Measurements from ENCODE around the gene OR11A1. TPM values are rescaled to one million over a fixed set of nuclear protein-coding genes. Genes with fewer than 3 reads are reported as not detected.

The OR11A1 gene, protein sequence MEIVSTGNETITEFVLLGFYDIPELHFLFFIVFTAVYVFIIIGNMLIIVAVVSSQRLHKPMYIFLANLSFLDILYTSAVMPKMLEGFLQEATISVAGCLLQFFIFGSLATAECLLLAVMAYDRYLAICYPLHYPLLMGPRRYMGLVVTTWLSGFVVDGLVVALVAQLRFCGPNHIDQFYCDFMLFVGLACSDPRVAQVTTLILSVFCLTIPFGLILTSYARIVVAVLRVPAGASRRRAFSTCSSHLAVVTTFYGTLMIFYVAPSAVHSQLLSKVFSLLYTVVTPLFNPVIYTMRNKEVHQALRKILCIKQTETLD
- total RNA-seq: not detected in 2 replicates

DNA sequence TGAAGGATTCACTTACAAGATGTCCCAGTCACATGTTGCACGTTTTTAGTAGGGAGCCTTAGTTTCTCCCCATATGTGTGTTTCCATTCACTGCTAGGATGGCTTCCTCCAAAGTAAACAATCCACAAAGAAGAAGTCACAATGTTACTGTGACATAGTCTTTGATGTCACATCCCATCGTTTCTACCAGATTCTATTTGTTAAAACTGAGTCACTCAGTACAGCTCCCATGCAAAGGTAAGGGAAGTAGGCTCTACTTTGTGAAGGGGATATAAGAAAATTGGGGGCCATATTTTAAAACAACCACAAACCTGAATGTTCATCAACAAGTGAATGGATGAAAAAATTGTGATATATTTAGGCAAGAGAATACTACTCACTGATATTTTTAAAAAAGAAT is at the start of gene OR11A1, which contains the start of gene OR2H1:
Gene OR11A1, minus strand, starts transcription at position 101 of the 400 bp plus-strand sequence. CDS start 29,430 bp downstream, outside the sequence.
Gene OR2H1, plus strand, starts transcription at position 185 of the 400 bp plus-strand sequence. CDS start 4,615 bp downstream, outside the sequence.
- no peak for DNase-seq (ENCODE audit: low read depth, low spot score)

DNA sequence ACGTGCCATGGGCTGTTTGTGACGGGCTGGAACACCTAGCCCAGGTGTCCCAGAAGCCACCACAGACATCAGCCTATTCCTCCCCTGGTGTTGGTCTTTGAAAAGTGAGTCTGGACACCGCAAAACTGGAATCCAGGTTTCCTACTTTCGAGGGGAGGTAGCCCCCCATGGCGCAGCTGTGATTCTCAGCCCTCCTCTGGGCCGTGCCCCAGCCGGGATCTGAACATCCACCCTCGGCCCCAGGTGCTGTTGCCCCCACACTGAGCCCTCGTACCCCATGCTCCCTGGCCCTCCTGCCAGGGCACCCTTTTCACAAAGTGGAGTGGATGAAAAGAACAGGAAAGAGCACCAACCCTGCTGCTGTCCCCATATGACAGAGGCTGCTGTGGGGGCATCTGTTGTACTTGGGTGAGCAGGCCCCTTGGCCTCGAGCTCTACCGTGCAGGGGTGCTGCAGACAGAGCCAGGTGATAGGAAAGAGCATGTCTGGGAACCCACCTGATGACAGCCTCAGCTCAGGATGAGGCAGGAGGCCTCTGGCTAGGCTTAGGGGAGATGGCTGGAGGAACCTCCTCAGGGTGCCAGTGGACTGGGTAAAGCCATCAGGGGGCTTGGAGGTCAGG is 49.7 kb upstream of the OR11A1 start:
- no peak for DNase-seq (ENCODE audit: low read depth, low spot score)

DNA sequence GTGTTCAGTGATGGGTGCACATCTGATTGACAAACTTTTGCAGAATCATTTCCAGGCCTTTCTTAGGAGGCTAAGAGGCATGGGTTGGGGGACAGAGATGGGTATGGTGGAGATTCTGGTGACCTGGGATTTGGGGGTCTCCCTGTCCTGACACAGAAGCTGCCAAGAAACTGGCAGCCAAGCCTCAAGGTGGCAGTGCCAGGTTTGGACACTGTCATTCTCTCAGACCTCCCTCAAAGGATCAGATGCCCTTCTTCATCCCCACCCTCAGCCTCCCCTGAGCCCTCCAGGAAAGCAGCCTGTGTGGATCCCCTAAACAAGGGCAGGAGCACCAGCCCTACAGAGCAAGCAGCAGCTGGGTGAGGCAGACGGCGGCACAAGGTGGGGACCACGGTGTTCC is 48.9 kb upstream of the OR11A1 start:
- DNase-seq (ENCODE audit: low read depth, low spot score): no peak

DNA sequence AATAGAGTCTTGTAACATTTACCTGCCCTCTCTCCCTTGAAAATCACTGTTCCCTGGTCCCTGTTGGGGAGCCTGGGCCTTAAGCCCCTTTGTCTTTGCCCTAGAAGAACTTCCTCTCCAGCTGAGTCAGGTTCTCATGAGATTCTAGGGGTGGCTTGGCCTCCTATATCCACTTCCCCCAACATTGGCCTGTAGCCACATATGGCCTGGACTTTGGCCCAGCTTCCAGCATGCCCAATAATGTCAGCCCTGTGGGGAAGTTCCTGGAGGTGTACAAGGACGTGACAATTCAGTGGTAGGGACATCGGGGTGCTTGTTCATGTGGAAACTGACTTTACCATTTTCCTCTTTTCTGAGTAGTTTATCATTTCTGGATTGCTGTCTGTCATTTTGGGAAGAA is 48.1 kb upstream of the OR11A1 start:
- DNase-seq (ENCODE audit: low read depth, low spot score): no peak

DNA sequence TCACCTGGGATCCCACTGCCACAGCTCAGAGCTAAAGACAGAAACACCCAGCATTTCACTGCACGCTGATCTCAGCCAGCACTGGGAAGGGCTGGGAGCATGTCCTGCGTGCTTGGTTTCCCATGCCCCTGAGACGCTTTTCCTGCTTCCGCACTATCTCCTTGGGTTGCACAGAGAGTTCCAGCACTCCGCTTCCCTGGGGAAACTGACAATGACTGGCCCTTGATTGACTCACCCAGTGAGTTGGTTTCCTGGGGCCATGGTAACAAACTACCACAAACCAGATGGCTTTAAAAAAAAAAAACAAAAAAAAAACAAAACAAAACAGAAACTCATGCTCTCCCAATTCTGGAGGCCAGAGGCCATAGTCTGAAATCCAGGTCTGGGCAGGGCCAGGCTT is 45.7 kb upstream of the OR11A1 start:
- peak; percentile 40 for DNase-seq (ENCODE audit: low read depth, low spot score)

DNA sequence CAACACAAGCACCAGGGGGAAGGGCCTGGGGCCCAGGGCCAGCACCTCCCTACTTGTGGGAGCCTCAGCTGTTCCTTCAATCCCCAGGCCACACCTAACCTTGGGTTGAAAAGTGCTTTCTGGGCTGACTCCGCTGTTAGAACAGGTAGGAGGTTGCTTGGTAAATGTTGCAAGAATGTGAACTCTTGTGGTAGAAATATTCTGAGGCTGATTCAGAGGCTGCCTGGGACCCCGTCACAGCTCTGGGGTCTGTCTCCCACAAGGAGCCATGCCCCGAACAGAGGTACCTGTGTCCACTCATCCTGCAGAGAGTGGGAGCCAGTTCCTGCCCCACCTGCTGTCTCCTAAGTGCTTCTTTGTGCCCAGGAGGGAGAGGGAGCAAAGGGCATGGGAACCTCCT is 45.3 kb upstream of the OR11A1 start:
- no peak for DNase-seq (ENCODE audit: low read depth, low spot score)

DNA sequence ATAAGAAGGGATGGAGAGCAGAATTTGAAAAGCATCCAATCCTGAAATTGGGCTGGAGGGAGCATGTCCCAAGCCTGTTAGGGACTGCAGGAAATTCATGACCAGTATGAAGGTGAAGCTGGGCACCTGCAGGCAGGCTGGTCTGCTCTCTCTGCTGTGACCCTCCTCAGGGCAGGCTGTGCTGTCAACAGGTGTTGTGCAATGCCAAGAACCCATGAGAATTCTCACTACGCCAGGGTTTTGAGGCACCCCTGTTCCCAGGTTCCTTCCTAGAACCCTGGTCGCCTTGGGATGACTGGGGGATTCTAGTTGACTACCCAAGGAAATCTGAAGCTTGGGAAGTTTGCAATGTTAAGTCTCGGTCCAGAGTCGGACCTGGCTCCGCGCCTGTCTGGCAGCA is 44.2 kb upstream of the OR11A1 start:
- no peak for DNase-seq (ENCODE audit: low read depth, low spot score)

DNA sequence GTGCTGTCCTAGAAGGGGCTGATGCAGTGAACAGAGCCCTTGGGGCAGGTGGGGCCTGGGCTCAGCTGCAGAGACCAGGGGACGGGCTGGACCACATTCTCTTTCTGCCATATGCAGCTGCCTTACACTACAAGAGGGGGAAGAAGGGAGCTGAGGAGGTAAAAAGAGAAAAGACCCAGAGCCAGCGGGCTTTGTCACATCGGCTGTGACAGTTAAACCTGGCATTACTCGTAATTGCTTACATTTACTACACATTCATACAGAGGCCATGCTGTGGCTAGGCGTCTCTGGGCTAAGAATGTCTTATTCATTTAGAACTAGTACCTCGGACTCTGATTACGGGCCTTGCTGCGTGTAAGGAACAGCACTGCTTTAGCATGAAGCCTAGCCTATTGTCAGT is 43.7 kb upstream of the OR11A1 start:
- no peak for DNase-seq (ENCODE audit: low read depth, low spot score)

DNA sequence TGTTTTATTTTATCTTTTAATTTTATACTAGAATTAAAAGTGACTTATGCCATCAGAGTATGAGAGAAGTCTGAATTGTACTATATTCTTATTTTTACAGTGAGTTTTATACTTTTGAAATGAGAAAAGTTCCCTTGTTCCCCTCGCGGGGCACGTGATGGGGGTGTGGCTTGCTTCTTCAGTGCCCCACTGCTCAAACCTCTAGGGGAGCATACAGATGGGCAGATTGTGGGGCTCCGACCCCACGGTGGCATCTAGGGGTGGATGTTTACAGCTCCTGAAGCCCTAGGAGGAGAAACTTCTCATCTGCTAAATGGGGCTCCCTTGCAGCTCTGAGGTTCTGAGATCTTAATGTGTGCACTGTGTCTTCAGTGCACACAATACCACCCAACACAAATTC is 42.8 kb upstream of the OR11A1 start:
- no peak for DNase-seq (ENCODE audit: low read depth, low spot score)

DNA sequence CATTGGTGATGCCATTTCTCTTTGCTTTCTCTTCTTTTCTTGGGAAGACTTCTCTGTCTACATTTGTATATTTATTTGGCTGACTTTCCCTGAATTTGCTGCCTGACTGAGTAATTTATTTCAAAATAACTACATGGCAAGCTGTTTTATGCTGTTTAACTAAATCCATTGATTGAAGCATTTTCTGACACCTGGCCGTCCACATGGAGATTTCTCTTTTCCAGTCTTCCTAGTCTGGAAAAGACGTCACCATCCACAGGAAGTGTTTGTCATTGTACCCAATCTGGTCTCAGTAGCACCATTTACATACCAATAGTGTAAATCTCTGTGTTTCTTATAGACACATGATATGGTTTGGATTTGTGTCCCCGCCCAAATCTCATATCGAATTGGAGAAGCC is 40.1 kb upstream of the OR11A1 start:
- DNase-seq (ENCODE audit: low read depth, low spot score): no peak

DNA sequence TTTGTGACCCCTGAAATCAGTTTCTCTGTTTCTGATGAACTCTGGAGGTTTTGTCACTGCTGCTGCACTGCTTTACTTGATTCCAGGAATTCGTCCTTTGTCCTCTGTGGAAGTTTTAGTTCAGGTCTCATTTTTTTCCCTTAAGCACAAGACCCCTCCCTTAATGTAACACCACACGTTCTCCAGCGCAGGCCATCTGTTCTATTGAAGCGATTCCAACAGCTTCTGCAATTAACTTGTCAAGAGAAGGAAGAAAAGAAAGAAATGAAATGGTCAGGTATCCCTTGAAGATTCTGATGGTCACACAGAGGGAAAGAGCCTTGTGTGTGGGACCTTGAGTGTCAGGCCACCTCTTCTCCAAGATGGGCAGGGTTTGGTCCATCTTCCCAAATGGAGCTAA is 38.7 kb upstream of the OR11A1 start:
- no peak for DNase-seq (ENCODE audit: low read depth, low spot score)

DNA sequence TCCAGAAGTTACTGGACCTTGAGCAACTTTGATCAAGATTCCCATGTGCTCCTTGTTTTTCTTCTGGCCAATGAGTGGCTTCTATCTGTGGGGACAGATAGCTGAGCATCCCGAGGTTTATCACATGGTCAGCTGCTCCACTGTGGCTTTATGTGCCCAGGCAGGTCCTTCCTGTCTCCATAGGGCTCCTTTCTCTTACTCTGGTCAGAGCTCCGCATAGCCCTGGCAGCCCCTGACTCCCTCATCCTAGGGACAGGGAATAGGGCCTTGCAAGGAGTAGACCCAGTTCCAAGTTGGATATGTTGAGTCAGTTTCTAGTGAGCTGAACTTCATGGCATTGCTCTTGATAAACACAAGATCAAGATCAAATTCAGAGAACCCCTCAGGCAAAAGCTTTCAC is 37.3 kb upstream of the OR11A1 start:
- DNase-seq (ENCODE audit: low read depth, low spot score): no peak

DNA sequence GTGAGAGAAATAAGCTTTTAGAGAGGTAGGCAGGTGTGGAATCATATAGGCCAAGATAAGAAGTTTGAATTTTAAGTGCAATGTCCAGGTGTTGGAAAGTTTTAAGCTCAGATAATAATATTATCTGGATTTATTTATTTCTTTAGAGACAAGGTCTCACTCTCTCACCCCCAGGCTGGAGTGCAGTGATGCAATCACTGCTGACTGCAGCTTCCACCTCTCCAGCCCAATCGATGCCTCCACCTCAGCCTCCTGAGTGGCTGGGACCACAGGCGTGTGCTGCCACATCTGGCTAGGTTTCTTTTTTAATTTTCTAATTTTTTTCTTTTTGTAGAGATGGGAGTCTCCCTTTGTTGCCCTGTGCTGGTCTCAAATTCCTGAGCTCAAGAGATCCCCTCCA is 36.4 kb upstream of the OR11A1 start:
- DNase-seq (ENCODE audit: low read depth, low spot score): no peak

DNA sequence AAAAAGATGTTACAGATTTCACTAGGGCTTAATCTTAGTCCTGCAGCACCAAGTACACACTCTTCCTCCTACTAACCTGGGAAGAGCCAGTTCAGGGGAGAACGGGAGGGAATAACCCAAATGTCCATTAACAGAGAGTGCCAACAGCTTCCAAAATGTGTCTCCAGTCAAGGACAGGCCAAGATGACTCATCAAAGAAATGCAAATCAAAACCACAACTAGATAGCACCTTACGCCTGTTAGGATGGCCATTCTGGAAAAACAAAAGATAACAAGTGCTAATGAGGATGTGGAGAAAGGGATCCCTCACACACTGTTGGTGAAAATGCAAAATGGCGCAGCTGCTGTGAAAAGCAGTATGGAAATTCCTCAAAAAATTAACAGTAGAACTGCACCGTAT is 34.7 kb upstream of the OR11A1 start:
- DNase-seq (ENCODE audit: low read depth, low spot score): no peak

DNA sequence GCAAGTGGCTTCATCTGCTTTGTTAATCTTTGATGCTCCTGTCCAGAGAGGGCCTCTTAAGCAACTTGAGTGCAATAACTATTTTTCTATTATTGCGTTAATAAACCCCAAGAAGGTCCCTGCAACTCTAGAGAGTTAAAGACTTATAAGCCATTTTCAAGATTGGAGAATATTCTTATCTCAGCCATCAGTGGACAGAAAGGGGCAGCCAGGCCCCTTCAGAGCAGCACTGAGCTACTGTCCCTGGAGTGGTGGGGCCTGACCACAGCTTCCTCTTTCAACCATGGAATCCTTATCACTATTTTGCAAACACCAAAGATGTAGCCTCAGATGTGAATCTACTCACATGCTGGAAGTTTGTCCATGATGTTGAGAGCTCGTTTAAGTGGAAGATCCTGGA is 33.7 kb upstream of the OR11A1 start:
- no peak for DNase-seq (ENCODE audit: low read depth, low spot score)

DNA sequence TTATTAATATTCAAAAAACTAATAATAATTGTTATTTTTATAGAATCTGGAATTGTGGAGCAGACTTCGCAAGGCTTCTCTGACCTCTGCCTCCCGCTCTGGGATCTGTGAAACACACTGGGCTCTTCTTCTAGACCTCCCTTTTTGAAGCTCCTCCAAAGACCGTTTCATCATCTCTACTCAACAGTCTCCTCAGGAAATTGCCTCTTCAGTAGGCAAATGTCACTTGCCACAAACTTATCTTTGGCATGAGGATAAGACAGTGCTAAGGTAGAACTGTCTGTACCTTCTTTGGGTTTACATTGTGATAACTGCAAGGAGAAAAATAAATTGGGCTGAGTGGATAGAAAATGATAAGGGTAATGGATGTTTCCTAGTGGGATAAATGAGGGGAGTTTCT is 33.2 kb upstream of the OR11A1 start:
- no peak for DNase-seq (ENCODE audit: low read depth, low spot score)

DNA sequence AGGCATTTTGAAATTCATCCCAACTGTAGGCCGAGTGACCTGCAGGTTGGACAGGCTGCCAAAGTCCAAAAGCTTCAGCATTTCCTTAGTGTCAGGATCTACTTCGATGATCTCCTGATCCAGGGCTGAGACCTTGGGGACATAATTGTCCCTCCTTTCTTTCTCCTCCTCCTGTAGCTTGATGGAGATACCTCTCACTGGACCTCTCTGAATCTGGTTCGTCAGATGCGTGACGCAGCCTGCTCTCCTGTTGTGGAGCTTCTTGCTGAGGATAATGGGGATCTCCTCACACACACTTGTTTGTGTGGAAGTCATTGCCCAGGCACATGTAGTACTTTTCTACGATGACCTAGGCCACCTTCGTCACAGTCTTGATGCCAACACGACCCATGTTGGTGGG is 32.4 kb upstream of the OR11A1 start:
- no peak for DNase-seq (ENCODE audit: low read depth, low spot score)

DNA sequence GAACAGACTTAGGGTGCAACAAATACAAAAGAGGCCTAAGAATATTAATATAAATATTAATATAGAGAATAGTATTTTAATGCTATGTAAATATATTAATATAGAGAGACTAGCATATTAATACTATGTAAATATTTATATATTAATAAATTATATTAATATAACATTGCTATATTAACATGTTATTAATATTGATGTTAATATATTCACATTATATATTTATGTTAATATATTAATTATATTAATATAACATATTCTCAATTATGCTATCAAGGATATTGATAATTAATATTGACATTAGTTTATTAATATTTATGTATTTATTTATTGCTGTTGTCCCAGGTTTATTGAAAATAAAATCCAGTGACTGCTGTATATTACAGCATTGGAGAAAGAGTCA is 32.0 kb upstream of the OR11A1 start:
- DNase-seq (ENCODE audit: low read depth, low spot score): no peak

DNA sequence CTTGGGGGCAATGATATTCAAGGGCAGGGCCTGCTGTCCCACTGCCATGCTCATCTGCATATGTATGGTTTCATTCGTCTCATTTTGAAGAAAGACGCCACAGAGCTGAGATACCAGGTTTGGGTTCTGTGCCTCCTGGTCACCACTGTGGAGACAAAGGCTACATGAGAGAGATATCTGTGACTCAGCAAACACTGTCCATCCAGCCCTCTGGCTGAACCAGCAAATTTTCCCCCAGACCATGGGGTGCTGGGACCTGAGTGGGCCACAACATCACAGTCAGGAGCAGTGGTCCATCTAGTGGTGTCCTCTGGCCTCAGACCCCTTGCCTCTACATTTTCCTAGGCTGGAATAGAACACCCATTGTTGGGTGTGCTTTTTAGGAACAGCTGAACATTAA is 30.8 kb upstream of the OR11A1 start, which contains the start of gene MAS1L:
Gene MAS1L, minus strand, starts transcription at position 297 of the 400 bp plus-strand sequence. Its CDS starts 54 bp downstream, at position 243.
- DNase-seq (ENCODE audit: low read depth, low spot score): no peak

DNA sequence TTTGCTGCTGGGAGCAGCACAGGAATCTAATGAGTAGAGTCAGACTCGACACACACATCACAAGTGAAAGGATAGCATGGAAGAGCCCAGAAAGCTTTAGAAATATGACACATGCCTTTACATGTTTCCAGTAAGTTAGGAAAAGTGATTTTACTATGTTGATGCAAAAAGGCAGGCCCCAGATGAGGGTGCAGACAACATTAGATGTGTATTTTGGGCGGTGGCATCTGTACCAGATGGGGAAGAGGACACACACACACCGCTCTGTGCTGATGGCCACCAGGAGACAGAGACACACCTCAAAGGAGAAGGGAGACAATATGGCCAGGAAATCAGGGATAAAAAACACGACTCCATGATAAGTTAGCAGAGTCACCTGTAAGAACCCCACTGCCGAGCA is 30.3 kb upstream of the OR11A1 start:
- no peak for DNase-seq (ENCODE audit: low read depth, low spot score)

DNA sequence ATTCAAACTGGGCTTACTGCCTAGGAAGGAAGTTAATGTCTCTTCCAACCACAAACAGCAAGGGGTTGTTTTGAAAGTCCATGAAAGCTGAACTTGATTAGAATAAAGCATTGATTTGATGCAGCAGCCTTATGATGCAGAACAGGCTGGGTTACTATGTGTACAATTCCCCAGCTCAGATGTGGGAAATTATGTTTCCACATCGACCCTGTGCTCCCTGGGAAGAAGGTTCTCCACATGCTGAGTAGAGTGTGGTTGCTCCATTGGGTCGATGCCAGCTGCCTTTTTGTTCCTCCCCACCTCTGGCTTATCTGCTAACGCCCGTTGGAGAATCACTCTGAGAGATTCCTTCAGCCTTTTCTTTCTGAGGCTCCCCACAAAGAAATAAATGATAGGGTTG is 29.7 kb upstream of the OR11A1 start:
- DNase-seq (ENCODE audit: low read depth, low spot score): no peak

DNA sequence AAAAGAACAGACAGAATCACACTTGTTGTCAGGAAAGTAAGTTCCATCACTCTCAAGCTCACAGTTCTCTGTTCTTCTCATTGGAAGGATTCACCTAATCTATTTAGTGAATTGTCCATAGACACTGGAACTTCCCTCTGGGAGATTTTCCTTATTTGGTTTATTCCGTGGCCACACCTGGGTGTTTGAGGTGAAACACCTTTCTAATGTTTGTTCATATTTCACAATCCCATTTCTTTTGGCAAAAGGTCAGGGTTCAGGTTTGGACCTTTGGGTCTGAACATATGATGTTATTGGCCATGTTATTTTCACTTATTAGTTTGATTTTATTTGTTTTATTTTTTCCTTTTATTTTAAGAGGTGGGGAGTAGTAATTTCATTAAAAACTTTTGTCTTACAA is 26.9 kb upstream of the OR11A1 start:
- no peak for DNase-seq (ENCODE audit: low read depth, low spot score)

DNA sequence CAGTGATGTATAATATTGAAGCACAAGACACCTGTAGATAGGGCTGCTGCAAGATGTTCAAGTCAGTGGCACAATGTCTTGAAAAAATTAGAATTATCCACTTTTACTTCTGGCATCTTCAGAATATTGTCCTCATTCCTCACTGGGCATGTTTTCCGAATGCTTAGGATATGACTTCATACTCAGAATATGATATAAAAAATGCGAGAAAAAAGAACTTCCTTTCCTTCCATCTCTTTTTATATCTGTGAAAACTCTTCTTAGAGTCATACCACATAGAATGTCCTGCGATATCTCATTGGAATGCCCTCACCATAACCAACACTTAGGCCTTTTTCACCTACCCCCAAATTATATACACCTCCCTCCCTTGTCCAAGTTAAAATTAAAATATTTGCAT is 26.3 kb upstream of the OR11A1 start:
- DNase-seq (ENCODE audit: low read depth, low spot score): no peak
